GM18505 (cell line): ENCODE data around the gene IMPG1.

Experiments
- ATAC-seq: cut with Tn5 transposase; IDR thresholded peaks from one replicate; pipeline ENCODE4 v1.9.1; 2021; ENCODE audit not compliant: unreplicated experiment
- POLR2A ChIP-seq: IDR thresholded peaks from 4 replicates; pipeline ENCODE4 v1.6.1; 2011; ENCODE audit warnings: borderline replicate concordance; ENCODE audit not compliant: insufficient read depth, insufficient read length; ENCODE audit errors: extremely low read depth

IMPG1 gene

GRCh38 chr6:75993236-75994162 is 79.0 kb downstream of the IMPG1 start:
- ATAC-seq, result no peak
- no peak for TF ChIP-seq POLR2A

GRCh38 chr6:75991941-75992340 is 80.5 kb downstream of the IMPG1 start:
- ATAC-seq, result no peak
- no peak for TF ChIP-seq POLR2A

- ATAC-seq, result no peak
- TF ChIP-seq POLR2A, result no peak
Measured at GRCh38 chr6:75986935-75987334, 85.5 kb downstream of the IMPG1 start.

GRCh38 chr6:75975904-75976303 is 96.6 kb downstream of the IMPG1 start:
- no peak for ATAC-seq
- no peak for TF ChIP-seq POLR2A

GRCh38 chr6:75970093-75970492 is 102.4 kb downstream of the IMPG1 start:
- no peak for ATAC-seq
- no peak for TF ChIP-seq POLR2A

- no peak for ATAC-seq
- no peak for TF ChIP-seq POLR2A
Measured at GRCh38 chr6:75968143-75968542, 104.3 kb downstream of the IMPG1 start.

- TF ChIP-seq POLR2A, result no peak
- ATAC-seq, result no peak
Measured at GRCh38 chr6:75963569-75963968, 108.9 kb downstream of the IMPG1 start.

- no peak for ATAC-seq
- no peak for TF ChIP-seq POLR2A
Measured at GRCh38 chr6:75952128-75952527, 120.3 kb downstream of the IMPG1 start.

GRCh38 chr6:75947935-75948334 is 124.5 kb downstream of the IMPG1 start:
- TF ChIP-seq POLR2A, result no peak
- ATAC-seq, result no peak

- TF ChIP-seq POLR2A, result no peak
- no peak for ATAC-seq
Measured at GRCh38 chr6:75946146-75946831, 126.2 kb downstream of the IMPG1 start.

- TF ChIP-seq POLR2A, result no peak
- ATAC-seq, result no peak
Measured at GRCh38 chr6:75943381-75943780, 129.1 kb downstream of the IMPG1 start.

- TF ChIP-seq POLR2A, result no peak
- ATAC-seq, result no peak
Measured at GRCh38 chr6:75941509-75941908, 131.0 kb downstream of the IMPG1 start.

GRCh38 chr6:75940564-75940963 is 131.9 kb downstream of the IMPG1 start:
- no peak for ATAC-seq
- TF ChIP-seq POLR2A, result no peak

- no peak for TF ChIP-seq POLR2A
- no peak for ATAC-seq
Measured at GRCh38 chr6:75937846-75938245, 134.6 kb downstream of the IMPG1 start.
